Peyer's patch (tissue), 4 donors: ENCODE data around the gene CBY3. TPM values are rescaled to one million over a fixed set of nuclear protein-coding genes. Genes with fewer than 3 reads are reported as not detected.
A peak's percentile ranks its signal among the peaks of the same experiment; 100 is the strongest.
"Not testable (repeated sequence)": the region's sequence is repeated elsewhere in the genome, so short reads cannot be mapped to it uniquely, and the experiment has no call there.

Experiments used
- DNase-seq, 3 donors: peaks; one replicate each; pipeline ENCODE4 v3.0.0-alpha.2; 2017 to 2019
- H3K27ac ChIP-seq, 4 donors: fragments of 200-600 bp; sonication (generic); one replicate each; pipeline ENCODE4 v1.5.1; 2016 to 2019
- H3K27me3 ChIP-seq, 2 donors: fragments of 200-600 bp; sonication (generic); one replicate each; pipeline ENCODE4 v1.5.1; 2019
- H3K36me3 ChIP-seq, 3 donors: fragments of 200-600 bp; sonication (generic); one replicate each; pipeline ENCODE4 v1.5.1; 2016 to 2019
- H3K4me1 ChIP-seq, 4 donors: fragments of 200-600 bp; sonication (generic); one replicate each; pipeline ENCODE4 v1.5.1; 2016 to 2019
- H3K4me3 ChIP-seq, 4 donors: fragments of 200-600 bp; sonication (generic); 1 replicate in 3 of 4; 2 replicates in 1 of 4; pipeline ENCODE4 v1.5.1; 2016 to 2019; ENCODE audit warnings: mild to moderate bottlenecking in 1 of 4
- H3K9me3 ChIP-seq, 4 donors: fragments of 200-600 bp; sonication (generic); one replicate each; pipeline ENCODE4 v1.5.1; 2016 to 2019; ENCODE audit warnings: mild to moderate bottlenecking in 1 of 4
- CTCF ChIP-seq, 6 experiments: fragments of 450-650 bp in 4 of 6; fragments of 200-600 bp in 2 of 6; sonication (generic) in 1 of 6; IDR thresholded peaks; one replicate each; pipeline ENCODE4 v1.5.1; 2017 to 2019; ENCODE audit warnings: antibody characterized with exemption in 6 of 6, mild to moderate bottlenecking in 3 of 6, moderate library complexity in 1 of 6
- POLR2A ChIP-seq, 2 donors: fragments of 450-650 bp; IDR thresholded peaks; one replicate each; pipeline ENCODE4 v1.5.1; 2017; ENCODE audit warnings: antibody characterized with exemption in 2 of 2, mild to moderate bottlenecking in 2 of 2, moderate library complexity in 2 of 2
- total RNA-seq, 4 donors: library from RNA; depleted of rRNA; stranded (reverse); fragments of >200 nt; gene quantifications; one replicate each; pipeline ENCODE4 v1.1.0, GENCODE V29; 2016

Gene CBY3
- total RNA-seq, 4 donors from 2014 or later: not detected

- Histone ChIP-seq H3K27ac (peak overlapping the region; percentile 95 to 99 (median 98)), H3K4me1 (peaks cover 0 to 49% (median 4%) of the 10 kb centered on the region in 4 donors), H3K9me3 (no peaks in the 10 kb centered on the region), H3K4me3 (peak overlapping the region; percentile 91 to 99 (median 94)), H3K36me3 (peaks cover 0 to 15% (median 0%) of the 10 kb centered on the region in 3 donors), H3K27me3 (no peaks in the 10 kb centered on the region)
- TF ChIP-seq POLR2A (IDR thresholded peaks at IDR 0.05) (peak; percentile 82 to 90), CTCF (IDR thresholded peaks at IDR 0.05) (peak in 1 of 6 experiments; percentile 12)
- peak; percentile 98 to 100 (median 99) for DNase-seq
Measured at GRCh38 chr5:179697993-179698934, 17.4 kb upstream of the CBY3 start.

GRCh38 chr5:179697543-179697942 lies 16.7 kb upstream of the CBY3 start:
- H3K9me3 ChIP-seq, H3K27me3 ChIP-seq, DNase-seq, H3K36me3 ChIP-seq: not testable (repeated sequence)
- Histone ChIP-seq H3K4me1 (peaks cover 0 to 42% (median 4%) of the 10 kb centered on the region in 4 donors), H3K4me3 (peak overlapping the region in 2 of 4 donors; percentile 66 to 94), H3K27ac (peak overlapping the region; percentile 88 to 98 (median 96))

GRCh38 chr5:179697108-179697507 lies 16.3 kb upstream of the CBY3 start:
- Histone ChIP-seq H3K27ac (peak overlapping the region; percentile 88 to 98 (median 96)), H3K9me3 (no peaks in the 10 kb centered on the region), H3K4me1 (peaks cover 0 to 37% (median 4%) of the 10 kb centered on the region in 4 donors), H3K27me3 (no peaks in the 10 kb centered on the region), H3K4me3 (no peak overlapping the region), H3K36me3 (peaks cover 0 to 4% (median 0%) of the 10 kb centered on the region in 3 donors)
- no peak for DNase-seq
- TF ChIP-seq POLR2A (IDR thresholded peaks at IDR 0.05) (no peak), CTCF (IDR thresholded peaks at IDR 0.05) (no peak)

GRCh38 chr5:179696603-179697002 lies 15.8 kb upstream of the CBY3 start:
- H3K4me1 ChIP-seq: peaks cover 0 to 33% (median 4%) of the 10 kb centered on the region in 4 donors
- no peak for DNase-seq
- TF ChIP-seq POLR2A (IDR thresholded peaks at IDR 0.05) (no peak), CTCF (IDR thresholded peaks at IDR 0.05) (no peak)
- no peaks in the 10 kb centered on the region for H3K9me3 ChIP-seq
- H3K4me3 ChIP-seq: no peak overlapping the region
- H3K27ac ChIP-seq: no peak overlapping the region
- no peaks in the 10 kb centered on the region for H3K36me3 ChIP-seq
- no peaks in the 10 kb centered on the region for H3K27me3 ChIP-seq

- H3K9me3 ChIP-seq: no peaks in the 10 kb centered on the region
- H3K36me3 ChIP-seq: no peaks in the 10 kb centered on the region
- H3K27me3 ChIP-seq: no peaks in the 10 kb centered on the region
- no peak for DNase-seq
- H3K4me3 ChIP-seq: no peak overlapping the region
- H3K4me1 ChIP-seq: peaks cover 0 to 16% (median 4%) of the 10 kb centered on the region in 4 donors
- H3K27ac ChIP-seq: no peak overlapping the region
- TF ChIP-seq POLR2A (IDR thresholded peaks at IDR 0.05): no peak
Measured at GRCh38 chr5:179694561-179694960, 13.7 kb upstream of the CBY3 start.

- not testable (repeated sequence) for H3K9me3 ChIP-seq, H3K4me3 ChIP-seq, H3K27me3 ChIP-seq, H3K4me1 ChIP-seq, H3K27ac ChIP-seq, H3K36me3 ChIP-seq, DNase-seq
Measured at GRCh38 chr5:179689212-179689611, 8.4 kb upstream of the CBY3 start.

GRCh38 chr5:179680014-179680779 lies 637 bp downstream of the CBY3 start:
- no peak for DNase-seq
- no peaks in the 10 kb centered on the region for H3K9me3 ChIP-seq
- H3K4me1 ChIP-seq: peaks cover 6 to 33% (median 11%) of the 10 kb centered on the region in 4 donors
- no peaks in the 10 kb centered on the region for H3K36me3 ChIP-seq
- H3K27ac ChIP-seq: peak overlapping the region in 1 of 4 donors; percentile 10
- TF ChIP-seq POLR2A (IDR thresholded peaks at IDR 0.05) (no peak), CTCF (IDR thresholded peaks at IDR 0.05) (no peak)
- no peaks in the 10 kb centered on the region for H3K27me3 ChIP-seq
- no peak overlapping the region for H3K4me3 ChIP-seq
